H9 (cell line): ENCODE results near the gene HMOX1. TPM values are rescaled to one million over a fixed set of nuclear protein-coding genes. Genes with fewer than 3 reads are reported as not detected.

ENCODE experiments used
- DNase-seq: peaks from one replicate; pipeline ENCODE4 v3.0.0-alpha.2; 2017
- H2AFZ ChIP-seq: one replicate; pipeline ENCODE4 v1.6.1; 2013; ENCODE audit warnings: mild to moderate bottlenecking, low read length, control low read depth, moderate library complexity
- H2AK5ac ChIP-seq: 2 replicates; pipeline ENCODE4 v1.6.1; 2013; ENCODE audit warnings: low read length, control low read depth, mixed read lengths; ENCODE audit not compliant: insufficient read length
- H2BK120ac ChIP-seq: one replicate; pipeline ENCODE4 v1.6.1; 2013; ENCODE audit warnings: low read depth, mild to moderate bottlenecking, low read length, control low read depth, inconsistent platforms; ENCODE audit not compliant: poor library complexity, severe bottlenecking
- H2BK12ac ChIP-seq: 2 replicates; pipeline ENCODE4 v1.6.1; 2013; ENCODE audit warnings: low read length, control low read depth, mixed read lengths, low read depth; ENCODE audit not compliant: insufficient read length
- H2BK15ac ChIP-seq: 2 replicates; pipeline ENCODE4 v1.6.1; 2013; ENCODE audit warnings: low read depth, low read length, control low read depth
- H2BK20ac ChIP-seq: one replicate; pipeline ENCODE4 v1.6.1; 2013; ENCODE audit warnings: low read depth, mild to moderate bottlenecking, low read length, control low read depth, inconsistent platforms; ENCODE audit not compliant: poor library complexity, severe bottlenecking
- H2BK5ac ChIP-seq: 2 replicates; pipeline ENCODE4 v1.6.1; 2013; ENCODE audit warnings: low read length, control low read depth, mixed read lengths; ENCODE audit not compliant: insufficient read length
- H3K14ac ChIP-seq: 2 replicates; pipeline ENCODE4 v1.6.1; 2013; ENCODE audit warnings: low read length, control low read depth; ENCODE audit not compliant: insufficient read depth
- H3K18ac ChIP-seq: 2 replicates; pipeline ENCODE4 v1.6.1; 2013; ENCODE audit warnings: low read depth, mild to moderate bottlenecking, mixed read lengths, low read length, control low read depth; ENCODE audit not compliant: insufficient read length
- H3K23ac ChIP-seq: 2 replicates; pipeline ENCODE4 v1.6.1; 2013; ENCODE audit warnings: low read length, control low read depth, mixed read lengths, low read depth; ENCODE audit not compliant: insufficient read length
- H3K23me2 ChIP-seq: 2 replicates; pipeline ENCODE4 v1.6.1; 2013; ENCODE audit warnings: low read depth, mild to moderate bottlenecking, mixed read lengths, low read length, control low read depth; ENCODE audit not compliant: insufficient read length, poor library complexity, severe bottlenecking
- H3K27ac ChIP-seq: 2 replicates; pipeline ENCODE4 v1.5.1; 2013; ENCODE audit warnings: low read length, control low read depth, mixed read lengths, low read depth; ENCODE audit not compliant: insufficient read length
- H3K27me3 ChIP-seq: 2 replicates; pipeline ENCODE4 v1.6.1; 2013; ENCODE audit warnings: low read length, control low read depth, inconsistent platforms; ENCODE audit not compliant: insufficient read depth
- H3K4ac ChIP-seq: 2 replicates; pipeline ENCODE4 v1.6.1; 2013; ENCODE audit warnings: low read depth, mild to moderate bottlenecking, control low read depth, inconsistent platforms, low read length, moderate library complexity
- H3K4me1 ChIP-seq: 2 replicates; pipeline ENCODE4 v1.6.1; 2013; ENCODE audit warnings: low read length, control low read depth, inconsistent platforms; ENCODE audit not compliant: insufficient read depth
- H3K4me2 ChIP-seq: 2 replicates; pipeline ENCODE4 v1.6.1; 2013; ENCODE audit warnings: low read length, control low read depth, mixed read lengths; ENCODE audit not compliant: insufficient read length, insufficient read depth
- H3K56ac ChIP-seq: 2 replicates; pipeline ENCODE4 v1.6.1; 2013; ENCODE audit warnings: low read depth, mild to moderate bottlenecking, mixed read lengths, low read length, control low read depth; ENCODE audit not compliant: insufficient read length
- H3K79me1 ChIP-seq: 2 replicates; pipeline ENCODE4 v1.6.1; 2013; ENCODE audit warnings: low read depth, mild to moderate bottlenecking, moderate library complexity, low read length, control low read depth, inconsistent platforms; ENCODE audit not compliant: insufficient read depth, poor library complexity, severe bottlenecking
- H3K79me2 ChIP-seq: 2 replicates; pipeline ENCODE4 v1.6.1; 2013; ENCODE audit warnings: low read length, control low read depth, inconsistent platforms; ENCODE audit not compliant: insufficient read depth
- H3K9ac ChIP-seq: 2 replicates; pipeline ENCODE4 v1.6.1; 2013; ENCODE audit warnings: low read length, control low read depth, mixed read lengths; ENCODE audit not compliant: insufficient read length; ENCODE audit errors: extremely low read depth
- H3K9me3 ChIP-seq: one replicate; pipeline ENCODE4 v1.6.1; 2013; ENCODE audit warnings: low read depth, low read length, inconsistent platforms; ENCODE audit not compliant: control insufficient read depth
- H3T11ph ChIP-seq: one replicate; pipeline ENCODE4 v1.6.1; 2013; ENCODE audit warnings: mild to moderate bottlenecking, low read length, control low read depth, inconsistent platforms
- H4K20me1 ChIP-seq: one replicate; pipeline ENCODE4 v1.6.1; 2013; ENCODE audit not compliant: control insufficient read depth, insufficient read length, insufficient read depth
- H4K5ac ChIP-seq: 2 replicates; pipeline ENCODE4 v1.6.1; 2013; ENCODE audit warnings: low read depth, mild to moderate bottlenecking, mixed read lengths, low read length, control low read depth; ENCODE audit not compliant: insufficient read length
- H4K8ac ChIP-seq: replicated peaks from 2 replicates; pipeline ENCODE4 v1.6.1; 2013; ENCODE audit warnings: low read length, control low read depth, mixed read lengths, low read depth; ENCODE audit not compliant: insufficient read length
- H4K91ac ChIP-seq: 2 replicates; pipeline ENCODE4 v1.6.1; 2013; ENCODE audit warnings: low read depth, mild to moderate bottlenecking, moderate library complexity, mixed read lengths, low read length, control low read depth; ENCODE audit not compliant: insufficient read length
- H3K27ac Mint-ChIP-seq, 3 experiments: 2 replicates in 2 of 3; 3 replicates in 1 of 3; pipeline ENCODE4 v1.8.0; 2020 to 2021; ENCODE audit warnings: mixed read lengths in 3 of 3, mild to moderate bottlenecking in 1 of 3, moderate library complexity in 1 of 3
- H3K27me3 Mint-ChIP-seq: 2 replicates; pipeline ENCODE4 v1.8.0; 2021; ENCODE audit warnings: low read depth, mild to moderate bottlenecking, moderate library complexity, mixed read lengths
- H3K36me3 Mint-ChIP-seq, 3 experiments: 2 replicates in 2 of 3; 3 replicates in 1 of 3; pipeline ENCODE4 v1.8.0; 2020 to 2021; ENCODE audit warnings: low read depth in 3 of 3, mixed read lengths in 3 of 3; ENCODE audit not compliant: insufficient read depth in 1 of 3
- H3K4me1 Mint-ChIP-seq, 2 experiments: 2 replicates each; pipeline ENCODE4 v1.8.0; 2020; ENCODE audit warnings: mixed read lengths in 2 of 2
- H3K4me3 Mint-ChIP-seq, 2 experiments: 2 replicates in 1 of 2; 3 replicates in 1 of 2; pipeline ENCODE4 v1.8.0; 2020 to 2021; ENCODE audit warnings: mild to moderate bottlenecking in 2 of 2, mixed read lengths in 2 of 2, moderate library complexity in 1 of 2
- H3K9me3 Mint-ChIP-seq, 2 experiments: 2 replicates in 1 of 2; 3 replicates in 1 of 2; pipeline ENCODE4 v1.8.0; 2020; ENCODE audit warnings: mild to moderate bottlenecking in 2 of 2, mixed read lengths in 2 of 2, moderate library complexity in 1 of 2
- CTCF ChIP-seq: fragments of 200-600 bp; sonication (generic); conservative IDR thresholded peaks from 3 replicates; pipeline ENCODE4 v1.8.0; 2021; ENCODE audit warnings: antibody characterized with exemption, mild to moderate bottlenecking
- WGBS: extraction: QIAGEN DNeasy Blood & Tissue Kit; methylation state at CpG from one replicate; pipeline ENCODE4 v1.1.7; 2013; ENCODE audit warnings: missing lambda C conversion rate, low lambda C conversion rate, mixed read lengths; ENCODE audit not compliant: insufficient read length; ENCODE audit errors: extremely low coverage; 5-methylcytosine and 5-hydroxymethylcytosine counted together
- total RNA-seq: library from RNA; stranded (reverse); gene quantifications from 2 replicates; pipeline ENCODE4 v1.2.1, GENCODE V29; 2021

The HMOX1 gene
- total RNA-seq, 1 experiment from 2014 or later = 22.7 TPM

GRCh38 chr22:35353318-35353717 lies 27.6 kb upstream of the HMOX1 start:
- H4K91ac ChIP-seq = no peak overlapping the region
- H3K14ac ChIP-seq = no peak overlapping the region
- no peaks in the 10 kb centered on the region for H3K9me3 ChIP-seq
- H2AK5ac ChIP-seq = no peak overlapping the region
- Mint-ChIP-seq H3K27me3 (peaks cover 12% of the 10 kb centered on the region), H3K4me3 (no peak overlapping the region; a peak in 1 of 5 replicates), H3K27ac (no peak overlapping the region), H3K4me1 (peaks cover 18 to 33% of the 10 kb centered on the region in 2 experiments), H3K9me3 (no peaks in the 10 kb centered on the region), H3K36me3 (no peaks in the 10 kb centered on the region; a peak in 1 of 7 replicates)
- H2AFZ ChIP-seq = no peak overlapping the region
- no peak overlapping the region for H3K4me2 ChIP-seq
- no peak overlapping the region for H3T11ph ChIP-seq
- H3K56ac ChIP-seq = no peak overlapping the region
- DNase-seq = no peak
- no peak for TF ChIP-seq CTCF
- no peak overlapping the region for H2BK20ac ChIP-seq
- no peak overlapping the region for H2BK12ac ChIP-seq
- no peak overlapping the region for H4K5ac ChIP-seq
- no peaks in the 10 kb centered on the region for H4K20me1 ChIP-seq
- H2BK15ac ChIP-seq = no peak overlapping the region
- H3K4me1 ChIP-seq = no peaks in the 10 kb centered on the region; the same call in 1 of the 2 replicates
- H3K9ac ChIP-seq = no peak overlapping the region
- no peak overlapping the region for H4K8ac ChIP-seq
- H3K27me3 ChIP-seq = no peaks in the 10 kb centered on the region
- H3K27ac ChIP-seq = no peak overlapping the region
- WGBS = no CpG with 5 or more reads among the region's 12 CpGs
- H3K79me1 ChIP-seq = no peaks in the 10 kb centered on the region
- no peak overlapping the region for H3K23ac ChIP-seq
- H2BK5ac ChIP-seq = no peak overlapping the region
- no peak overlapping the region for H3K4ac ChIP-seq
- no peaks in the 10 kb centered on the region for H3K79me2 ChIP-seq
- H3K23me2 ChIP-seq = peaks cover 7% of the 10 kb centered on the region
- no peak overlapping the region for H3K18ac ChIP-seq
- no peak overlapping the region for H2BK120ac ChIP-seq
